ENCODE results near the gene C11orf42. TPM values are rescaled to one million over a fixed set of nuclear protein-coding genes. Genes with fewer than 3 reads are reported as not detected.

The C11orf42 gene
- total RNA-seq, 4 donors from 2014 or later, result not detected

DNA sequence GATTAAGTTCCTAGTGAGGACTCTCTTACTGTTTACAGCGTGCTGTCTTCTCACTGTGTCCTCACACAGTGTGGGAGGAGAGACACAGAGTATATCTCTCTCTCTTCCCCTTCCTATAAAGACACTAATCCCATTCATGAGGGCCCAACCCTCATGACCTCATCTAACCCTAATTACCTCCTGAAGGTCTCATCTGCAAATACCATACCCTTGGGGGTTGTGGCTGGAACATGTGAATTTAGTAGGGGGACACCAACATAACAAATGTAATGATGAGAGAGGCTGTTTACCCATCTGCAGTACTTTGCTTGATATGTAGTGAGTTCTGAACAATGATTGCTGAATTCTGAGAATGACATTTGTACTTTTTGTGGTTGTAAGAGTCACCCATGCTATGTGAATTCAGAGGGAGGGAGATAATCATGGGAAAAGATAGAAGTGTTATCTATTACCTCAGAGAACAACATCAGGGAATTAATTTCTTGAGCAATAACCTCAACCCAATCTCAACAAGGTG, 11.2 kb upstream of the C11orf42 start:
- no peak overlapping the region for H3K4me3 ChIP-seq
- H3K36me3 ChIP-seq, result no peaks in the 10 kb centered on the region
- no peak for TF ChIP-seq POLR2A (IDR thresholded peaks at IDR 0.05)
- TF ChIP-seq, protein P1, sequence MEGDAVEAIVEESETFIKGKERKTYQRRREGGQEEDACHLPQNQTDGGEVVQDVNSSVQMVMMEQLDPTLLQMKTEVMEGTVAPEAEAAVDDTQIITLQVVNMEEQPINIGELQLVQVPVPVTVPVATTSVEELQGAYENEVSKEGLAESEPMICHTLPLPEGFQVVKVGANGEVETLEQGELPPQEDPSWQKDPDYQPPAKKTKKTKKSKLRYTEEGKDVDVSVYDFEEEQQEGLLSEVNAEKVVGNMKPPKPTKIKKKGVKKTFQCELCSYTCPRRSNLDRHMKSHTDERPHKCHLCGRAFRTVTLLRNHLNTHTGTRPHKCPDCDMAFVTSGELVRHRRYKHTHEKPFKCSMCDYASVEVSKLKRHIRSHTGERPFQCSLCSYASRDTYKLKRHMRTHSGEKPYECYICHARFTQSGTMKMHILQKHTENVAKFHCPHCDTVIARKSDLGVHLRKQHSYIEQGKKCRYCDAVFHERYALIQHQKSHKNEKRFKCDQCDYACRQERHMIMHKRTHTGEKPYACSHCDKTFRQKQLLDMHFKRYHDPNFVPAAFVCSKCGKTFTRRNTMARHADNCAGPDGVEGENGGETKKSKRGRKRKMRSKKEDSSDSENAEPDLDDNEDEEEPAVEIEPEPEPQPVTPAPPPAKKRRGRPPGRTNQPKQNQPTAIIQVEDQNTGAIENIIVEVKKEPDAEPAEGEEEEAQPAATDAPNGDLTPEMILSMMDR (IDR thresholded peaks at IDR 0.05), result no peak
- no peak for TF ChIP-seq EP300 (IDR thresholded peaks at IDR 0.05)
- DNase-seq (ENCODE audit: low spot score in 2 of 2), result no peak
- 33 to 47% methylated on average over 1 of the region's 1 CpG for WGBS, 2 donors
- H3K27me3 ChIP-seq, result no peaks in the 10 kb centered on the region
- H3K9me3 ChIP-seq, result no peaks in the 10 kb centered on the region
- no peak overlapping the region for H3K27ac ChIP-seq
- no peaks in the 10 kb centered on the region for H3K4me1 ChIP-seq

DNA sequence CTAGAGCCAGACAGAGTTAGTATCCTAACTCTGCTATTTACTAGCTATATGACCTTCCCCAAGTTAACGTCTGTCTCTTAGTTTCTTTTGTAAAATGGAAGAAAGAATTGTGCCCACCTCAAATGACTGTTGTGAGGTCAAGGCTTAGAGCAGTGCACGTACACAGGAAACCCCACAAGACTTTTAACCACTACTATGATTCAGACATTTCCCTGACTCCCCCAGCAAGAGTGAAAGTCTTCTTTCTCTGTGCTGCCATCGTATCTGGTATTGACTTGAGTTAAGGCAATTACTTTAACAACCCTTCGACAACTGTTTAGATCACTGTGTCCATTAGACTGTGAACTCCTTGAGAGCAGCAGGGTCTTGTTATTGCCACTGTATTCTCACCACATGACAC, 9.0 kb upstream of the C11orf42 start:
- Histone ChIP-seq H3K27me3 (no peaks in the 10 kb centered on the region), H3K27ac (no peak overlapping the region), H3K4me3 (no peak overlapping the region), H3K4me1 (no peaks in the 10 kb centered on the region), H3K36me3 (no peaks in the 10 kb centered on the region), H3K9me3 (no peaks in the 10 kb centered on the region)
- TF ChIP-seq, protein P1 (IDR thresholded peaks at IDR 0.05), result no peak
- TF ChIP-seq EP300 (IDR thresholded peaks at IDR 0.05), result no peak
- no peak for TF ChIP-seq POLR2A (IDR thresholded peaks at IDR 0.05)
- DNase-seq (ENCODE audit: low spot score in 2 of 2), result no peak
- WGBS, 2 donors, result 31% methylated on average over 4 of the region's 4 CpGs

DNA sequence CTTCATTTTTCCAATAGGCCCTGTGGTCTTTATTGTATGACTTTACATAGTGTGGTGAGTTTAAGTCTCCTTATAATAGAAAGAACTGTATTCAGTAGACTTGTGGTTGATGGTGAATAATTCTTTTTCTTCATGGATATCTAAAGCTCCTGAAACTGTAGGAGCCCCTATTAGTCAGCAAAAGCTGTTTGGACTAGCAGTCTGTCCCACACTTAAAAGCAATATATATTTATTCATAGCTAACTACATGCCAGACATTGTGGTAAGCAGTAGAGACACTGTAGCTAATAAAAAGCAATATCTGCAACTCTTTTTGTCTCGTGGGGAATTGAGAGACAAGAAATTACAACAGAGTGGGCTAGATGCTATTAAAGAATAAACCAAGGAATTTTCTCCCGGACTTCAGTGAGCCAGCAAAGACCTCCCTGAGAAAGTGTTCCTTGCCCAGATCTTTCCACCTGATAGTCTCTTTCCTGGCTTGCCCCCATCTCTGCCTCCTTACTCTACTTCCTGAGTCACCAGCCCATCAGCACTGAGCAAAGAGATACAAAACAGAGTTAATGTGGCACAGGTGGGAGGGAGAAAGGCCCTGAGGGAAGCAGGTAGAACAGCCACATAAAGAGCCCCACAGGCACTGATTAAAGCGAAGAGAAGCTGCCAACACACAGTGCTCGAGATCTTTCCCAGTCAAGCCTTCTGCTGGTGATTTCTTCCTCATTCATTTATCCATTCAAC, 7.7 kb upstream of the C11orf42 start:
- WGBS, 2 donors, result 75 to 84% methylated on average over 4 of the region's 4 CpGs
- no peak for TF ChIP-seq POLR2A (IDR thresholded peaks at IDR 0.05)
- TF ChIP-seq, protein P1 (IDR thresholded peaks at IDR 0.05), result no peak
- TF ChIP-seq EP300 (IDR thresholded peaks at IDR 0.05), result no peak
- Histone ChIP-seq H3K4me3 (no peak overlapping the region), H3K27me3 (no peaks in the 10 kb centered on the region), H3K4me1 (no peaks in the 10 kb centered on the region), H3K27ac (no peak overlapping the region), H3K36me3 (no peaks in the 10 kb centered on the region), H3K9me3 (no peaks in the 10 kb centered on the region)
- no peak for DNase-seq (ENCODE audit: low spot score in 2 of 2)

DNA sequence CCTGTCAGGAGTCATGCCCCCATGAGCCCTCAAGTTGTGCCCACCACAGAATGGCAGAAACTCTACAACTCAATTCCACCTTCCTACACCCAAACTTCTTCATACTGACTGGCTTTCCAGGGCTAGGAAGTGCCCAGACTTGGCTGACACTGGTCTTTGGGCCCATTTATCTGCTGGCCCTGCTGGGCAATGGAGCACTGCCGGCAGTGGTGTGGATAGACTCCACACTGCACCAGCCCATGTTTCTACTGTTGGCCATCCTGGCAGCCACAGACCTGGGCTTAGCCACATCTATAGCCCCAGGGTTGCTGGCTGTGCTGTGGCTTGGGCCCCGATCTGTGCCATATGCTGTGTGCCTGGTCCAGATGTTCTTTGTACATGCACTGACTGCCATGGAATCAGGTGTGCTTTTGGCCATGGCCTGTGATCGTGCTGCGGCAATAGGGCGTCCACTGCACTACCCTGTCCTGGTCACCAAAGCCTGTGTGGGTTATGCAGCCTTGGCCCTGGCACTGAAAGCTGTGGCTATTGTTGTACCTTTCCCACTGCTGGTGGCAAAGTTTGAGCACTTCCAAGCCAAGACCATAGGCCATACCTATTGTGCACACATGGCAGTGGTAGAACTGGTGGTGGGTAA, 6.1 kb upstream of the C11orf42 start, which contains the start of gene OR52W1:
OR52W1 (plus strand) TSS at position 51 of the 637 bp plus-strand sequence; CDS start at position 51, 0 bp downstream.
- 98 to 100% methylated on average over 1 to 5 of the region's 5 CpGs for WGBS, 2 donors
- no peaks in the 10 kb centered on the region for H3K36me3 ChIP-seq
- H3K4me3 ChIP-seq, result no peak within 1 kb of the TSS
- no peak for TF ChIP-seq EP300 (IDR thresholded peaks at IDR 0.05)
- TF ChIP-seq POLR2A (IDR thresholded peaks at IDR 0.05), result no peak
- TF ChIP-seq, protein P1 (IDR thresholded peaks at IDR 0.05), result no peak
- H3K27ac ChIP-seq, result no peak within 1 kb of the TSS
- no peaks in the 10 kb centered on the region for H3K4me1 ChIP-seq
- no peaks in the 10 kb centered on the region for H3K9me3 ChIP-seq
- DNase-seq (ENCODE audit: low spot score in 2 of 2), result no peak
- H3K27me3 ChIP-seq, result no peaks in the 10 kb centered on the region

DNA sequence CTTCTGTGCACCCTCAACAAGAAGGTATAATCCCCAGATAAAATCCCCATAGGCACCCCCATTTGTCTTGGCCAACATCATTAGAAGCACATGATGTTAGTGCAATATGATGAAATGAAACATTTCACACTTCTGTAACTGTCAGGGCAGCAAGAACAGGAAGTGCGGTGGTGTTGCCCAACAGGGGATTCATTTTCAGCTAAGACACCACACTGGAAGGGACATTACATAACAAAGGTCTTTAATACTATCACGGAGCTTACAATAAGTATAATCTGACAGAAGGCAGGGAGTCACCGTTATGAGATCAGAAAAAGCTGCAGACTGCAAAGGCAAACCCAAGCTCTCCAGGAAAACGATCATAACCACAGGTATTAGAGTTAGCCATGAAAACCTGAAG, 4.4 kb upstream of the C11orf42 start:
- Histone ChIP-seq H3K36me3 (peaks cover 0 to 13% (median 0%) of the 10 kb centered on the region in 3 donors), H3K4me3 (no peak overlapping the region), H3K27me3 (no peaks in the 10 kb centered on the region), H3K9me3 (no peaks in the 10 kb centered on the region), H3K4me1 (no peaks in the 10 kb centered on the region), H3K27ac (no peak overlapping the region)
- WGBS, 2 donors, result 50 to 68% methylated on average over 4 of the region's 4 CpGs
- TF ChIP-seq POLR2A (IDR thresholded peaks at IDR 0.05), result no peak
- TF ChIP-seq EP300 (IDR thresholded peaks at IDR 0.05), result peak in 1 of 2 donors; percentile 83
- DNase-seq (ENCODE audit: low spot score in 2 of 2), result peak; percentile 34 to 69

Measured in tibial nerve (tissue), 4 donors.